WERI-Rb-1 (cell line): ENCODE results near the gene PTGER2.

Experiments used
- DNase-seq: peaks from one replicate; pipeline ENCODE4 v3.0.0-alpha.2; 2020
- H3K27ac ChIP-seq: fragments of 250-450 bp; sonication (Bioruptor Pico); 2 replicates; pipeline ENCODE4 v1.5.1; 2020; ENCODE audit warnings: mild to moderate bottlenecking, moderate library complexity
- H3K27me3 ChIP-seq: fragments of 250-450 bp; sonication (Bioruptor Pico); 2 replicates; pipeline ENCODE4 v1.5.1; 2021; ENCODE audit warnings: mild to moderate bottlenecking, low read depth, moderate library complexity; ENCODE audit not compliant: insufficient read depth, severe bottlenecking
- H3K36me3 ChIP-seq: fragments of 250-450 bp; sonication (Bioruptor Pico); 2 replicates; pipeline ENCODE4 v1.5.1; 2020; ENCODE audit warnings: mild to moderate bottlenecking, moderate library complexity
- H3K4me3 ChIP-seq: 2 replicates; pipeline ENCODE4 v1.5.1; 2011; ENCODE audit warnings: low read depth, mild to moderate bottlenecking, control low read depth, low read length
- H3K9me3 ChIP-seq: fragments of 250-450 bp; sonication (Bioruptor Pico); 2 replicates; pipeline ENCODE4 v1.5.1; 2021; ENCODE audit warnings: mild to moderate bottlenecking, moderate library complexity; ENCODE audit not compliant: severe bottlenecking
- TF ChIP-seq, protein P1 (sequence below): IDR thresholded peaks from 2 replicates; pipeline ENCODE4 v1.5.1; 2011; ENCODE audit warnings: low read depth, mild to moderate bottlenecking, control low read depth, inconsistent platforms, low read length

Gene PTGER2

DNA sequence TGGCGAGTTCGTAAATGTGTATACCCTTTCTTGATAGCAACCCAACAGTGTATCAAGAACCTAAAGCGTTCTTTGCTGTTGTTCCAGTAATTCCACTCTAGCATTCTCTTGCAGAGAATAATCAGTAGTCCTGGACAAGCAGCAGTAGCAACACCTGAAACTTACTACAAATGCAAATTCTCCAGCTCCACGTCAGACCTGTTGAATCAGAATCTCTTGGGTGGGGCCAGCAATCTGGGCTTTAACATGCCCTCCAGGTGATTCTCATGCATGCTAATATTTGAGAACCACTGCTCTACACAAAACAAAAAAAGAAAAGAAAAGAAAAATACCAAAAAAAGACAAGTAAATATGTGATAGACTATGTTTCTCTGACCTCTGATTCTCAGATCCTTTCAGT lies 36.6 kb upstream of the PTGER2 start:
- H3K27me3 ChIP-seq = no peaks in the 10 kb centered on the region
- no peak for DNase-seq
- H3K4me3 ChIP-seq = no peak overlapping the region
- no peaks in the 10 kb centered on the region for H3K9me3 ChIP-seq
- H3K36me3 ChIP-seq = no peaks in the 10 kb centered on the region
- H3K27ac ChIP-seq = no peak overlapping the region
- TF ChIP-seq, protein P1, sequence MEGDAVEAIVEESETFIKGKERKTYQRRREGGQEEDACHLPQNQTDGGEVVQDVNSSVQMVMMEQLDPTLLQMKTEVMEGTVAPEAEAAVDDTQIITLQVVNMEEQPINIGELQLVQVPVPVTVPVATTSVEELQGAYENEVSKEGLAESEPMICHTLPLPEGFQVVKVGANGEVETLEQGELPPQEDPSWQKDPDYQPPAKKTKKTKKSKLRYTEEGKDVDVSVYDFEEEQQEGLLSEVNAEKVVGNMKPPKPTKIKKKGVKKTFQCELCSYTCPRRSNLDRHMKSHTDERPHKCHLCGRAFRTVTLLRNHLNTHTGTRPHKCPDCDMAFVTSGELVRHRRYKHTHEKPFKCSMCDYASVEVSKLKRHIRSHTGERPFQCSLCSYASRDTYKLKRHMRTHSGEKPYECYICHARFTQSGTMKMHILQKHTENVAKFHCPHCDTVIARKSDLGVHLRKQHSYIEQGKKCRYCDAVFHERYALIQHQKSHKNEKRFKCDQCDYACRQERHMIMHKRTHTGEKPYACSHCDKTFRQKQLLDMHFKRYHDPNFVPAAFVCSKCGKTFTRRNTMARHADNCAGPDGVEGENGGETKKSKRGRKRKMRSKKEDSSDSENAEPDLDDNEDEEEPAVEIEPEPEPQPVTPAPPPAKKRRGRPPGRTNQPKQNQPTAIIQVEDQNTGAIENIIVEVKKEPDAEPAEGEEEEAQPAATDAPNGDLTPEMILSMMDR = no peak

- H3K36me3 ChIP-seq = no peaks in the 10 kb centered on the region
- no peak for DNase-seq
These were observed 34.7 kb upstream of the PTGER2 start for GRCh38 chr14:52279408-52279807.

DNA sequence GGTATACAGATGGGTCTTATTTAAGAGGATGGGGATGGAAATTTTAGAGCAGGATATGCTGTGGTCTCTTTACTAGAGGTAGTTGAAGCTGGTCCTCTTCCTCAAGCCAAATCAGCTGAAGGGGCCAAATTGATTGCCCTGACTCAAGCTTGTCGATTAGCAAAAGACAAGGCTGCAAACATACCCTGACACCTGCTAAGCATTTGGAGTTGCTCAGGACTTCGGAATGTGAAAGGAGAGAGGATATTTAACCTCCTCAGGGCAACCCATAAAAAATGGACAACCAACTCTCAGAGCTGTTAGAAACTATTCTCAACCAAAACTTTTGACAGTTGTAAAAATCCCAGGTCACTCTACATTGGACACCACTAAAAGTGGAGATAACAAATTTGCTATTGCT lies 31.0 kb upstream of the PTGER2 start:
- no peaks in the 10 kb centered on the region for H3K9me3 ChIP-seq
- H3K36me3 ChIP-seq = no peaks in the 10 kb centered on the region
- TF ChIP-seq, protein P1 = no peak
- H3K27ac ChIP-seq = no peak overlapping the region
- DNase-seq = no peak
- no peak overlapping the region for H3K4me3 ChIP-seq
- H3K27me3 ChIP-seq = no peaks in the 10 kb centered on the region

More at GRCh38 chr14:52279408-52279807, 34.7 kb upstream of the PTGER2 start:
- Histone ChIP-seq H3K9me3 (no peaks in the 10 kb centered on the region), H3K4me3 (no peak overlapping the region), H3K27me3 (no peaks in the 10 kb centered on the region), H3K27ac (no peak overlapping the region)
- TF ChIP-seq, protein P1 = no peak

- TF ChIP-seq, protein P1 = no peak
- H3K27ac ChIP-seq = no peak overlapping the region
- H3K36me3 ChIP-seq = no peaks in the 10 kb centered on the region
- no peak overlapping the region for H3K4me3 ChIP-seq
- no peak for DNase-seq
- H3K9me3 ChIP-seq = no peaks in the 10 kb centered on the region
- H3K27me3 ChIP-seq = no peaks in the 10 kb centered on the region
These were observed 27.2 kb upstream of the PTGER2 start for GRCh38 chr14:52286661-52287649.

DNA sequence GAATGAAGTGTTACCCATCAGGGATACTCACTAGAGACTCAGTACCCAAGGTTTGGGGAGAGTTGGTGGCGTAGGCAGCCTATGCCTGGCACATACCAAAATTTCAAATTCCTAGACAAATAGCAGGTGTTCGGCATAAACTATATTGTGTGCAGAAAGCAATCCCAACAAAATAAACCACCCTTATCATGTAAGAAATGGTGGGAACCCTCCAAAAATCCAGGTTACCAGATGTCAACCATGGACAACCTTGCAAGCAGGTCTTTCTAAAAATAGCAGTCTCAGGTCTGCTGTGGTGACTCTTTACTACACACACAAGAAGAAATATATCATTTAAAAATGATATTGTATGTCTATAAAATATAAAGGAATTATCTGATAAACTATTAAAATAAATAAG lies 17.7 kb upstream of the PTGER2 start:
- no peak overlapping the region for H3K4me3 ChIP-seq
- H3K27me3 ChIP-seq = no peaks in the 10 kb centered on the region
- no peak overlapping the region for H3K27ac ChIP-seq
- no peaks in the 10 kb centered on the region for H3K9me3 ChIP-seq
- TF ChIP-seq, protein P1 = no peak
- DNase-seq = no peak
- no peaks in the 10 kb centered on the region for H3K36me3 ChIP-seq
